Mucosa of gallbladder (tissue), 1 donor: ENCODE data around the gene FRMD5. TPM values are rescaled to one million over a fixed set of nuclear protein-coding genes. Genes with fewer than 3 reads are reported as not detected.
"Not testable (repeated sequence)": the region's sequence is repeated elsewhere in the genome, so short reads cannot be mapped to it uniquely, and the experiment has no call there.

Experiments
- DNase-seq: peaks from one replicate; pipeline ENCODE4 v3.0.0-alpha.2; 2020; ENCODE audit warnings: low spot score
- total RNA-seq: library from RNA; stranded (reverse); gene quantifications from one replicate; pipeline ENCODE4 v1.2.1, GENCODE V29; 2021
- donor health status: DM: no; HTN: no; CAD: no.

Gene FRMD5
- total RNA-seq, 1 donor from 2014 or later = 3.3 TPM

- DNase-seq = no peak
Measured at GRCh38 chr15:43851251-43851650, 343.8 kb downstream of the FRMD5 start.

- DNase-seq = no peak
Measured at GRCh38 chr15:43845421-43845820, 349.6 kb downstream of the FRMD5 start.

GRCh38 chr15:43832485-43832884 lies 362.6 kb downstream of the FRMD5 start:
- DNase-seq = not testable (repeated sequence)

GRCh38 chr15:43831519-43832052 lies 363.5 kb downstream of the FRMD5 start:
- not testable (repeated sequence) for DNase-seq

DNA sequence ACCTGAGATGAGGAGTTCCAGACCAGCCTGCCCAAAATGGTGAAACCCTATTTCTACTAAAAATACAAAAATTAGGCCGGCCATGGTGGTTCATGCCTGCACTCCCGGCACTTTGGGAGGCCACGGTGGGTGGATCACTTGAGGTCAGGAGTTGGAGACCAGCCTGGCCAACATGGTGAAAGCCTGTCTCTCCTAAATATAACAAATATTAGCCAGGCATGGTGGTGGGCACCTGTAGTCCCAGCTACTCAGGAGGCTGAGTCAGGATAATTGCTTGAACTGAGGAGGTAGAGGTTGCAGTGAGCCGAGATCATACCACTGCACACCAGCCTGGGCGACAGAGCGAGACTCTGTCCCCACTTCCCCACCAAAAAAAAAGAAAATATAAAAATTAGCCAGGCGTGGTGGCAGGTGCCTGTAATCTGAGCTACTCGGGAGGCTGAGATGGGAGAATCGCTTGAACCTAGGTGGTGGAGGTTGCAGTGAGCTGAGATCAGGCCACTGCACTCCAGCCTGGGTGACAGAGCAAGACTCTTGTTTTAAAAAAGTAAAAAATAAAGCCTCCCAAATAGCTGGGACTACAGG lies 364.3 kb downstream of the FRMD5 start:
- not testable (repeated sequence) for DNase-seq

GRCh38 chr15:43829951-43830540 lies 365.0 kb downstream of the FRMD5 start:
- DNase-seq = not testable (repeated sequence)

DNA sequence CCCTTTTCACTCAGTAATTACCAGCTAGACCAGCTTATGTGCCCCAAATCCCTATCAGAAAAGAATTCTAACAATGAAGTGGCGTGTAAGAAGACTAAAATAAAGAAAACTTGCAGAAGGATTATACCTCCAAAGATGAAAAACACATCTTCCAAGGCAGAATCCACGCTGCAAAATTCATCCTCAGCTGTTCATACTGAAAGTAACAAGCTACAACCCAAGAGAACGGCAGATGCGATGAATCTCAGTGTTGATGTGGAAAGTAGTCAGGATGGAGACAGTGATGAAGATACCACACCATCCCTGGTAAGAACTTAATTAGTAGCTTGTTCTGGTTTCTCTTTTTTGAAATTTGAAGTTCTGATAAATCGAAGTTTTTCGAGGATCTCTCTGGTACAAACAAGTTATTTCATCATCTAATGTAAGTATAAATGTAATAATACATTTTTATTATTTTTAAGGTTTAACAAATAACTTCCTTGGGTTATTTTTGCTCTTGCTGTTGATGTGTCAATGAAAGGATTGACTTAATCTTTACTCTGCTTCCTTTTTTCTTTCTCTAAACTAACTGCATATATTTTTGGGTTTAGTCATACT lies 366.9 kb downstream of the FRMD5 start:
- no peak for DNase-seq

DNA sequence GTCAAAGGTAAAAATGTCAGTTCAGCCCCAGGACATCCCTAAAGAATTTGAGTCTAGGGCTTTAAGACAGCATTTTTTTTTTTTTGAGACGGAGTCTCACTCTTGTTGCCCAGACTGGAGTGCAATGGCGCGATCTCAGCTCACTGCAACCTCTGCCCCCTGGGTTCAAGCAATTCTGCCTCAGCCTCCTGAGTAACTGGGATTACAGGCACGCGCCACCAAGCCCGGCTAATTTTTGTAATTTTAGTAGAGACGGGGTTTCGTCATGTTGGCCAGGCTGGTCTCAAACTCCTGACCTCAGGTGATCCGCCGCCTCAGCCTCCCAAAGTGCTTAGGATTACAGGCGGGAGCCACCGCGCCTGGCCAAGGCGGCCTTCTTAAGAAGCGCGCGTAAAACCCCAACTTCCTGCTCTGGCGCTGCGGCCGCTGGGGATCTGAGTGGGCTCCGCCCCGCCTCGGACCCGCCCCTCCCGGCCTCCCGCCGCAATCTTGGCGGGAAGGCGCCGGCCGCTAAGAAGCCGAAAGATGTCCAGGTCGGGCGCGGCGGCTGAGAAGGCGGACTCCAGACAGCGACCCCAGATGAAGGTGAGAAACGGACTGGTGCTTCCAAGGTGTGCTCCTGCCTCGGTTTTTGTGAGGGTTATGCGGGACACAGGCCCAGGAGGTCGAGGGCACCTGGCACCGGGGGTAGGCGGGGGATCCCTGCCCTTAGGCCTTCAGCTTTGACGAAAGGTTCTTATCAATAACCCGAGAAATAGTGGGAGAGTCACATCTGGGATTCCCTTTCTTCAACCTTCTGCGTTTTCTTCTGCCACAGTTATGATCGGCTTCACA lies 368.3 kb downstream of the FRMD5 start, which contains the start of gene WDR76:
Gene WDR76, plus strand, starts transcription at position 495 of the 834 bp plus-strand sequence. Its CDS starts 31 bp downstream, at position 526.
- peak; percentile 73 for DNase-seq

GRCh38 chr15:43826029-43826507 lies 369.0 kb downstream of the FRMD5 start:
- no peak for DNase-seq

- DNase-seq = not testable (repeated sequence)
Measured at GRCh38 chr15:43825305-43825704, 369.8 kb downstream of the FRMD5 start.

GRCh38 chr15:43824302-43825246 lies 370.5 kb downstream of the FRMD5 start, which contains the start of gene MFAP1:
MFAP1 (minus strand) TSS chr15:43824690; CDS start chr15:43824569, 121 bp downstream.
- peak; percentile 97 for DNase-seq

- no peak for DNase-seq
Measured at GRCh38 chr15:43821505-43821904, 373.6 kb downstream of the FRMD5 start.

Other genes with a start within 250 kb of the FRMD5 start
- gene GOLM2, start 93.4 kb upstream of the FRMD5 start, total RNA-seq = 108 TPM
- 32.4 TPM for gene CTDSPL2, start 232.4 kb upstream of the FRMD5 start, total RNA-seq